GM12874 (cell line): ENCODE data around the gene RHOC.

Source experiments
- CTCF ChIP-seq: IDR thresholded peaks from 2 replicates; pipeline ENCODE4 v1.5.1; 2011; ENCODE audit warnings: low read depth, mild to moderate bottlenecking, control low read depth, low read length, moderate library complexity; ENCODE audit not compliant: insufficient read depth

RHOC gene

DNA sequence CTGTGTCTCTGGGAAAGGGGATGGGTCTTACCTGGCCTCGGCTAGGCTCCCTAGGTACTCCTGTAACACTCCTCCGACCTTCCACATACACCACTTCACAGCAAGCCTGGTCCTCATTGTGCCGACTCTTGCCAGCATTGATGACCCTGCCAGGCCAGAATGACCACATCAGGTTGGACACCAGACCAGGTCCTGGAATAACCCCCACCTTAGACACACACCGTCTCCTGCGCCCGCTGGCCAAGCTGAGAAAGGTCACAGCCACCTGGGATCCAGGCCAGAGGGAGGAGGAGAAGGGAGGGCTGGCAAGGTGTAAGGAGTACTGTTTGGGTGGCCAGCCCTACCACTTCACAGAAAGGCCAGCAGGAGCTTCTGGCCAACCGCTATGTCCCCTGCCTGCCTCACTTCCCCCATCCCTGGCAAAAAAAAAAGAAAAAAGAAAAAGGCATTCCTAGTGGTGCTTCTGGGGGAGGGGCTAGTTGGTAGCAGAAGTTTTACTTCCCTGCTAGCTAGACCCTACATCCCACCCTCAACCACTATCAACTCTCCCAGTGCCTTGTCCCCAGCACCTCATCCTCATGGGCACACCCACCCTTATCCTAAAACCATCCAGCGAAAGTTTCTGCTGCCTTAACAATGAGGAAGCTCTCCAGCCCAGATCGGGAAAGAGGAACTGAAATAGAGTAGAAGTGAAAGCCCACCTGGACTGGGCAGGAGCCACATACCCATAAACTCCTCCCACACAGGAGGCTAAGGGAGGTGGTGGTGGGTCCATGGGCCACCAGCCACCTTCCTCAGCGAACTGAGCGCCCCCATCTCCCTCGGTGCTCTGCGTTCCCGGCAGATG is 6.8 kb upstream of the RHOC start:
- TF ChIP-seq CTCF: no peak

DNA sequence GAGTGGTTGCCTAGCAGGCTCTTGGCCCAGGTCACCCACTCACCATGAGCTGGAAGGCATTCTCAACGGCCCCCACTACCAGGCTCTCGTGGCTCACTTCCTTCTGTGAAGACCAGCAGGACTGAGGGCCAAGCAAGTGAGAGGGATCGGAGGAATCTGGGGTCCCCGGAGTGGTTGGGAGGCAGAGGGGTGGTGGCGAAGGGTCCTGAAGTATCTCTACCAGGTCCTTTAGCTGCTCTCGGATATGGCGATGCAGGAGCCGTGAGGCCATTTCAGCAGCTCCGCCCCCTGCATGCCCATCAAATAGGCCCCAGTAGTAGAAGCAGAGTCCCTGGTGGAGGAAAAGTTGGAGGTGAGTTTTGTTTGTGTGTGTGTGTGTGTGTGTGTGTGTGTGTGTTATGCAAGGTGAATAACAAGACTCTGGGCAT is 5.8 kb upstream of the RHOC start:
- no peak for TF ChIP-seq CTCF

- TF ChIP-seq CTCF: no peak
These were observed 5.3 kb upstream of the RHOC start for GRCh38 chr1:112712191-112712590.

DNA sequence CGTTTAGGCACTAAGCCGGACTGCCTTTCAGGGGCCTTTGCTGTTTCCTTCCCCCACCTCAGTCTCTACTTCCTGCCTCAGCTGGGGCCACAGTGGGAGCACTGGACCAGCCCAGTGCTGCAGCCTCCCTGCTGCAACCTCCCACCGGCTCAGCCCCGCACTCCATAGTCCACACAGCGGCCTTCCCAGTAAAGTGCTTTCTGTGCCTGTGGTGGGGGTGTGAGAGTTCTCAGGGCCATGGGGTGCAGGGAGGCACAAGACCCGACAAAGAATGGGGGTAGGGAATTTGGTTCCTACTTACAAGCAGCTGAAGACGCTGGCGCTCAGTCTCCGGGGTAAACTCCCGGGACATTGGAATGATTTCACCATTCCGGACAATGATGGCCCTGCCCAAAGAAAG is 4.7 kb upstream of the RHOC start:
- TF ChIP-seq CTCF: no peak

GRCh38 chr1:112711041-112711440 is 4.1 kb upstream of the RHOC start:
- no peak for TF ChIP-seq CTCF

DNA sequence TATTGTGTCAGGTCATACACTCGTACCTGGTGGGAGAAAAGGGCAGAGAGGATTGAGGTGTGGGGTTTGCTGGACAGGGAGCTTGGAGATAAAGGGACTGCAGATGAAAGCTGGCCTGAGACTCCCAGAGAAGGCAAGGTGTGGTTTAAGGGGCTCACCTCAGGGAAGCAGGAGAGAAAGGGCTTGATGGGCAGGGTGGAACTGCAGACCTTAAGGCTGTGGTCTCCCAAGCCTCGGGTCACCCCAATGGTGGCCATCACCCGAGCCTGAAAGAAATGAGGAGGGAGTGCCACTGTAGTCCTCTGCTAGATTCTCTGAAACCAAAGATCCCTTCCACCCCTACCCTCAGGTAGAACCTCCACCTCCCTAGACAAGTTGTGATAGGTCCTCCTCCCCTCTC is 3.7 kb upstream of the RHOC start:
- TF ChIP-seq CTCF: no peak

- TF ChIP-seq CTCF: no peak
These were observed 3.2 kb upstream of the RHOC start for GRCh38 chr1:112710159-112710558.

DNA sequence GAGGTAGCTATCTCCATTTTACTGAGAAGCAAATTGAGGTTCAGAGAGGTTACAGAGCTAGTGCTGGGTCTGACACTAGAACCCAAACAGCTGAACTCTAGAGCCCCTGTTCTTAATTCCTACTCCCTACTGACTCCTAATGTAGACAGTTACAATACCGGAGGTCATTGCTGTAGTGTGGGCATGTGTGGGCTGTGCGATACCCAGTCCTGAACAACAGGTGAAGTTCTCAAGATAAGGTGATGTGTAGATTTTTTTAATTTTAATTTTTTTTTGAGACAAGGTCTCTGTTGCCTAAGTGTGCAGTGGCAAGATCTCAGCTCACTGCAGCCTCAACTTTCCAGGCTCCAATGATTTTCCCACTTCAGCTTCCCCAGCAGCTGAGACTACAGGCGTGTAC is 1.6 kb upstream of the RHOC start:
- no peak for TF ChIP-seq CTCF
